ENCODE results near the gene RNF103. TPM values are rescaled to one million over a fixed set of nuclear protein-coding genes. Genes with fewer than 3 reads are reported as not detected.

Gene RNF103
- total and polyA plus RNA-seq, 2 of the 13 experiments (the other 11 are each of a cell fraction or from before 2014, with no cell fraction given): 19.8 to 21.1 TPM

GRCh38 chr2:86633155-86633651 is 9.5 kb upstream of the RNF103 start (continued):
- TF ChIP-seq SP4 (CRISPR knock-in tag; IDR thresholded peaks at IDR 0.05): peak; percentile 23; the same call in 1 of the 2 replicates
- 0 out of 2 replicates have a peak, but pooled peaks have one; percentile 10 for TF ChIP-seq ZNF512B (CRISPR knock-in tag; IDR thresholded peaks at IDR 0.05; ENCODE audit: borderline replicate concordance)
- TF ChIP-seq ETV5 (CRISPR knock-in tag; IDR thresholded peaks at IDR 0.05; ENCODE audit: borderline replicate concordance): 0 out of 2 replicates have a peak, but pooled peaks have one; percentile 4
- TF ChIP-seq HNRNPL (IDR thresholded peaks at IDR 0.05; ENCODE audit: low read depth, low read length): peak; percentile 70; the same call in 1 of the 2 replicates
- 0 out of 2 replicates have a peak, but pooled peaks have one; percentile 42 for TF ChIP-seq EEA1 (CRISPR knock-in tag; IDR thresholded peaks at IDR 0.05; ENCODE audit: borderline replicate concordance)
- TF ChIP-seq NRL (CRISPR knock-in tag; IDR thresholded peaks at IDR 0.05; ENCODE audit: borderline replicate concordance): peak; percentile 70; the same call in 1 of the 2 replicates

GRCh38 chr2:86632672-86633071 is 9.0 kb upstream of the RNF103 start:
- Histone ChIP-seq H2AFZ (ENCODE audit: low read length) (no peak overlapping the region), H3K4me3 (replicated peaks in 1 of 3; ENCODE audit: insufficient read depth in 1 of 3, low read depth in 2 of 3, low read length in 3 of 3) (peak overlapping the region in 2 of 3 experiments; percentile 36 to 51; a peak in 3 of 6 replicates), H3K27ac (ENCODE audit: extremely low read length, insufficient read depth, low read length) (peak overlapping the region; percentile 67), H3K4me1 (ENCODE audit: insufficient read depth, low read length) (peaks cover 85% of the 10 kb centered on the region), H3K36me3 (replicated peaks in 1 of 2; ENCODE audit: control insufficient read depth in 1 of 2, insufficient read depth in 2 of 2, low read length in 2 of 2) (no peaks in the 10 kb centered on the region), H3K79me2 (ENCODE audit: insufficient read depth, low read length) (no peaks in the 10 kb centered on the region), H3K9ac (ENCODE audit: insufficient read depth, low read depth, low read length) (peak overlapping the region; percentile 32; the same call in 1 of the 2 replicates), H3K9me3 (ENCODE audit: low read length) (no peaks in the 10 kb centered on the region), H4K20me1 (ENCODE audit: insufficient read depth, low read length) (no peaks in the 10 kb centered on the region), H3K27me3 (ENCODE audit: control insufficient read depth in 1 of 2, insufficient read depth in 2 of 2, low read length in 2 of 2) (no peaks in the 10 kb centered on the region), H3K4me2 (ENCODE audit: low read depth, low read length) (peak overlapping the region; percentile 81)
- in situ Hi-C loops (cut with HindIII; ENCODE audit: extremely low pct_ligation_motif_present, low pct_unique_long_range_greater_than_20kb) (no loop called here), intact Hi-C loops (cut with micrococcal nuclease; ENCODE audit: unreplicated experiment) (no loop called here)
- POLR2A ChIA-PET: interaction anchor here (1.0 to 2.6 kb wide), 7 partner anchors 10 to 192 kb away, joined by 3 to 14 read pairs (median 5); no protein-coding TSS in a partner anchor
- ATAC-seq (peak; percentile 86), DNase-seq (ENCODE audit: low spot score) (peak; percentile 83), FAIRE-seq (peak; percentile 51)
- no TSS peak for BruUV-seq (replicated peaks)
- CTCF ChIA-PET (ENCODE audit: low intra/inter-chr PET ratio, low total read pairs): no interaction called here
- 3% methylated on average over 2 of the region's 2 CpGs for WGBS (ENCODE audit: low lambda C conversion rate)
- TF ChIP-seq ZFP62 (CRISPR knock-in tag; IDR thresholded peaks at IDR 0.05) (no peak), SUZ12 (IDR thresholded peaks at IDR 0.05; ENCODE audit: low read depth, low read length) (no peak), ZNF496 (CRISPR knock-in tag; IDR thresholded peaks at IDR 0.05; ENCODE audit: insufficient replicate concordance) (no peak), RELA (CRISPR knock-in tag; IDR thresholded peaks at IDR 0.05) (no peak), ZNF329 (CRISPR knock-in tag; IDR thresholded peaks at IDR 0.05; ENCODE audit: low read depth) (no peak), NR0B2 (CRISPR knock-in tag; IDR thresholded peaks at IDR 0.05) (no peak), REL (CRISPR knock-in tag; conservative IDR thresholded peaks at IDR 0.05) (no peak), RORA (CRISPR knock-in tag; IDR thresholded peaks at IDR 0.05) (no peak), CENPX (CRISPR knock-in tag; IDR thresholded peaks at IDR 0.05) (no peak), NONO (IDR thresholded peaks at IDR 0.05) (no peak), NONO (CRISPR knock-in tag; conservative IDR thresholded peaks at IDR 0.05) (no peak), HOXA7 (CRISPR knock-in tag; IDR thresholded peaks at IDR 0.05) (no peak), ZNF614 (CRISPR knock-in tag; IDR thresholded peaks at IDR 0.05; ENCODE audit: borderline replicate concordance) (0 out of 2 replicates have a peak, but pooled peaks have one; percentile 47), ZGPAT (CRISPR knock-in tag; IDR thresholded peaks at IDR 0.05) (no peak)

Data from HepG2 (cell line).